Neural crest cell (in vitro differentiated cells): Measurements from ENCODE around the gene SNCG. TPM values are rescaled to one million over a fixed set of nuclear protein-coding genes. Genes with fewer than 3 reads are reported as not detected.

Experiments used
- DNase-seq: peaks from one replicate; pipeline ENCODE4 v3.0.0; 2021; ENCODE audit warnings: low read depth, mixed read lengths, low spot score
- H3K27ac Mint-ChIP-seq: one replicate; pipeline ENCODE4 v1.8.0; 2021; ENCODE audit warnings: mild to moderate bottlenecking, mixed read lengths; ENCODE audit not compliant: unreplicated experiment
- H3K27me3 Mint-ChIP-seq: 2 replicates; pipeline ENCODE4 v1.8.0; 2021; ENCODE audit warnings: low read depth, mild to moderate bottlenecking, mixed read lengths
- H3K36me3 Mint-ChIP-seq: 2 replicates; pipeline ENCODE4 v1.8.0; 2021; ENCODE audit warnings: low read depth, mild to moderate bottlenecking, mixed read lengths
- H3K4me1 Mint-ChIP-seq: 2 replicates; pipeline ENCODE4 v1.8.0; 2021; ENCODE audit warnings: mixed read lengths
- H3K4me3 Mint-ChIP-seq: one replicate; pipeline ENCODE4 v1.8.0; 2021; ENCODE audit warnings: mild to moderate bottlenecking, mixed read lengths
- H3K9me3 Mint-ChIP-seq: 2 replicates; pipeline ENCODE4 v1.8.0; 2021; ENCODE audit warnings: mixed read lengths
- CTCF ChIP-seq: fragments of 200-600 bp; sonication (generic); conservative IDR thresholded peaks from 2 replicates; pipeline ENCODE4 v1.5.0; 2021; ENCODE audit warnings: antibody characterized with exemption, mild to moderate bottlenecking
- total RNA-seq: library from RNA; stranded (reverse); gene quantifications from 2 replicates; pipeline ENCODE4 v1.2.1, GENCODE V29; 2021

SNCG gene
- total RNA-seq, 1 donor from 2014 or later, result 8.2 TPM

DNA sequence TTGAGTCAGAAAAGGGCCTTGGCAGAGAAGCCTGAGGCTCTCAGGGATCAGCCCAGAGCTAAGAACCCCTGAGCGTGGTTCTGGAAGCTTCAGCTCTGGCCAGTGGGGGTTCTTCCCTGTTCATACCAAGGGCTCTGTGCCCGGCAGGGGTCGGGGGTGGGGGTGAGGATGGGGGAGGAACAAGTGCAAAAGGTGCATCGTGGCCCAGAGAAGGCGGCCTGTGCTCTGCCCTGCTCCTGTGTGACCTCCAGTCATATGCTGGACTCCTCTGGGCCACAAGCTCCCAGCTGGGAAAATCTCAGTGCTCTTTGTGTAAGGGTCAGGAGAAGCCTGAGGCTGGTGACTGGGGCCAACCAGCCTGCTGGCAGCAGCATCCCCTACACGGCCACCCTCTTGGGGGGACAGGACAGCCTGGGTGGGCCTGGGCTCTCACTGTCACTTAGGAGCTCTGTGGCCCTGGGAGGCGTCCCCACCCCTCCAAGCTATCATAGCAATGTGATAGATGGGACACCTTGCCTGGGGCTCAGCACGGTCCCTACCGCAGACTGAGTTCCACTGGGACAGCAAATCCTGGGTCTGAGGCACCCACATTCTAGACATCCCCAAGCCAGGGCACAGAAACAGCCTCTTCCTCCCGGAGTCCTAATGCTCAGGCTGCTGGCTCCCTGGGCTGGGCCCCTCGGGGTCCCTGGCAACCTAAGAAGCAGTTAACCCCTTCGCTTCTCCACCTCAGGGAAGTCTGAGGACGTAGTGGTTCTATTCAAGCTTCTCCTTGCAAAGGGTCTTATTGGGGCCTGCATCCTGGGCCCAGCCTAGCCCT is 3.5 kb upstream of the SNCG start:
- H3K27me3 Mint-ChIP-seq, result no peaks in the 10 kb centered on the region
- DNase-seq, result no peak
- H3K4me3 Mint-ChIP-seq, result peak overlapping the region; percentile 71
- peaks cover 12% of the 10 kb centered on the region for H3K36me3 Mint-ChIP-seq
- peaks cover 14% of the 10 kb centered on the region for H3K9me3 Mint-ChIP-seq
- H3K27ac Mint-ChIP-seq, result peak overlapping the region; percentile 93
- no peak for TF ChIP-seq CTCF
- H3K4me1 Mint-ChIP-seq, result peaks cover 41% of the 10 kb centered on the region

- Mint-ChIP-seq H3K4me3 (peak overlapping the region; percentile 15), H3K9me3 (peaks cover 14% of the 10 kb centered on the region), H3K27me3 (no peaks in the 10 kb centered on the region), H3K36me3 (peaks cover 12% of the 10 kb centered on the region), H3K4me1 (peaks cover 43% of the 10 kb centered on the region), H3K27ac (peak overlapping the region; percentile 84)
- no peak for TF ChIP-seq CTCF
- no peak for DNase-seq
Observed at GRCh38 chr10:86955501-86956194, 2.8 kb upstream of the SNCG start.

DNA sequence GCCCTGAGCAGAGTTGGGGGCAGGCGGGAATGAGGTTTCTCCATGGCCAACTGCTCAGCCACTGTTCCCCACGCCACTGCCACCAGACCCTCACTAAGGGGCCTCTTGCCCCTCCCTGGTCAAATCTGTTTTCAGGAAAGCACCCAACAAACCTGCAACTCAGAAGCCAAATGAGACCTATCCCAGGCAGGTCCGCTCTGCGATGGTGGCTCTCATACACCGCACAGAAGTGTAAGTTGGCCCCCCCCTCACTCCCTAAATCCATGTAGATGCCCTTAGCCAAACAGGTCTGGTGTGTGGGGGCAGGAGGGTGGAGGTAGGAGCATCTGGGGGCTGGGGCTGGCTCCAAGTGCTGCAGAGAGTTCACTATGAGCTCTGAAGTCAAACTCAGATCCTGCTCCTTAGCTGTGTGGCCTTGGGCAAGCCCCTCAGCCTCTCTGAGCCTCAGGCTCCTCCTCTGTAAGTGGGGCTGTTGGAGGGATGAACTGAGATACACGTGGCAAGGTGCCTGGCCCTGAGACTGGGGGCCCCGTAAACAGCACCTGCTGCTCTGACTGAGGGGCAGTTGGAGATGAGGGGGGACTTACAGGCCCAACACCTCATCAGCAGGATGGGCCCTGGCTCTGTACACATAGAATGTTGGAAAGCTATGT is 2.1 kb upstream of the SNCG start:
- Mint-ChIP-seq H3K27me3 (no peaks in the 10 kb centered on the region), H3K4me1 (peaks cover 44% of the 10 kb centered on the region), H3K27ac (peak overlapping the region; percentile 84), H3K4me3 (no peak overlapping the region), H3K9me3 (peaks cover 14% of the 10 kb centered on the region), H3K36me3 (peaks cover 12% of the 10 kb centered on the region)
- DNase-seq, result no peak
- no peak for TF ChIP-seq CTCF

DNA sequence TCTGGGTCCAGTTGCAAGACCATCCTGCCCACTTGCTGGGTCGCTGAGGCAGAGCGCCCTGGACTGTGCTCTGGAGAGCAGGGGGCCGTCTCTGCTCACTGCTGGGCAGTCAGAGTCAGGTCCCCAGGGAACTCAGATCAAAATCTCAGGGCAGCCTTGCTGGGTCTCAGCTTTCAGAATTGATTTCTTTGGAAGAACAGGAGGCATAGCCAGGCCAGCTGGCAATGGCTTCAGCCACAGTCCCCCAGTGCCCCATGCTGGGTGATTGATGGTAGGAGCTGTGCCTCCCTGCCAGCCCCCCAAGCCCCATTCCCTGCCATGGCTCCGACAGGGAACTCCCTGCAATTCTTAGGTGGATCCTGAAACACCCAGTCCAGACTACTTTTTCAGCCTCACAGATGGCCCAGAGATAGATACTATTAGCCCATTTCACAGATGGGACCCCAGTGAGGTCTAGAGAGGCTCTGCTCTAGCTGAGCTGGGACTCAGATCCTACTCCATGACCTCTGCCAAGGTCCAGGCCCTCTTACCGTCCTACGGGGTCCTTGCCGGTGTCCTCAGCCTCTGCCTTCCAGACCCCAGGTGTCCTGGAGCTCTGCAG is 1.5 kb upstream of the SNCG start:
- H3K4me1 Mint-ChIP-seq, result peaks cover 44% of the 10 kb centered on the region
- DNase-seq, result no peak
- H3K27me3 Mint-ChIP-seq, result no peaks in the 10 kb centered on the region
- no peak overlapping the region for H3K4me3 Mint-ChIP-seq
- H3K36me3 Mint-ChIP-seq, result peaks cover 10% of the 10 kb centered on the region
- TF ChIP-seq CTCF, result no peak
- H3K9me3 Mint-ChIP-seq, result peaks cover 13% of the 10 kb centered on the region
- H3K27ac Mint-ChIP-seq, result no peak overlapping the region

DNA sequence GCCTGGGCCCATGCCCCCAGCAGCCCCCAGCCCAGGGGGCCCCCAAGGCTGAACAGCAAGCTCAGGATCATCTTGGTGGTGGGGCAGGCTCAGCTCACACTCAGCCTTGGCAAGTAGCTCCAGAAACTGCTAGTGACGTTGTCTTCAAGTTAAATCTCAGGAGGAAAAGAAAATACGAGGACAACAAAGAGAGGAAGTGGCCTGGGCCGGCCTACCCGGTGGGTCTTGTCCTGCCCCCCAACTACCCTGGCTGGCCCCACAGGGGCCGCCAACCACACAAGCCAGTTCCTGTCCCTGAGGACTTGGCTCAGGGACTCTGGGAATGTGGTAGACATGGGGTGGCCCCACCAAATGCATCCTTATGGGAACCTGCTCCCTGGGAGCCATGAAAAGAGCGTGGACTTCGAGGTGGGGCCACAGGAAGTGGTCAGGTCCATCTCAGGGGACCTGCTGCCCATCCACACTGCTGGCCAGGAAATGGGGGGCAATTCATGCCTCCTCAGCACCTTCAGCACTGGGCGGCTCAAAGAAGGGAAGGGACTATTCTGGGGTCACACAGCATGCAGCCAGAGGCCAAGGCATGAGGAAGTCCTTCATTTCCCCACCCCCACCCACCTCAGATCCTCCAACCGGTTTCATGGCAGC is 806 bp upstream of the SNCG start, which contains the start of gene MMRN2:
MMRN2 (minus strand) TSS at position 145 of the 645 bp plus-strand sequence; CDS start at position 71, 74 bp downstream.
- Mint-ChIP-seq H3K27ac (no peak within 1 kb of the TSS), H3K4me3 (no peak within 1 kb of the TSS), H3K4me1 (peaks cover 44% of the 10 kb centered on the region), H3K27me3 (no peaks in the 10 kb centered on the region), H3K9me3 (peaks cover 8% of the 10 kb centered on the region), H3K36me3 (peaks cover 4% of the 10 kb centered on the region)
- no peak for TF ChIP-seq CTCF
- no peak for DNase-seq
